T-cell (primary cell): Measurements from ENCODE around the gene EHD4. TPM values are rescaled to one million over a fixed set of nuclear protein-coding genes. Genes with fewer than 3 reads are reported as not detected.

Source experiments
- ATAC-seq, 4 experiments: fragments of 200-7000 bp in 3 of 4; fragments of 150-1000 bp in 1 of 4; cut with Tn5 transposase; replicated peaks in 1 of 4; 1 replicate in 3 of 4; 2 replicates in 1 of 4; pipeline ENCODE4 v1.10.0; 2021; ENCODE audit warnings: moderate library complexity in 3 of 4, mild to moderate bottlenecking in 2 of 4, moderate number of reproducible peaks in 1 of 4
- CTCF ChIA-PET, 2 donors: fragments of 300-600 bp; sonication (Branson Sonifier 250); formaldehyde crosslinking; loops; one replicate each; lab custom pipeline; 2022; ENCODE audit warnings: antibody characterized with exemption in 2 of 2; lab: Charles Lee
- POLR2A ChIA-PET, 2 donors: fragments of 300-600 bp; sonication (Branson Sonifier 250); formaldehyde crosslinking; loops; one replicate each; lab custom pipeline; 2022; ENCODE audit warnings: antibody characterized with exemption in 2 of 2; lab: Charles Lee
- DNase-seq, 35 experiments: peaks; one replicate each; pipeline versions ENCODE4 v3.0.0 to v3.0.0-alpha.2; 2013 to 2023
- H3K27ac ChIP-seq: one replicate; pipeline ENCODE4 v1.5.1; 2013; ENCODE audit warnings: low read length
- H3K27me3 ChIP-seq, 2 experiments: replicated peaks in 1 of 2; 1 replicate in 1 of 2; 2 replicates in 1 of 2; pipeline versions ENCODE4 v1.6.1 to v1.7.0; 2013; ENCODE audit warnings: low read length in 1 of 2, mixed read lengths in 1 of 2; ENCODE audit not compliant: control insufficient read depth in 2 of 2, insufficient read depth in 2 of 2; ENCODE audit errors: extremely low read depth in 1 of 2
- H3K36me3 ChIP-seq, 2 donors: 1 replicate in 1 of 2; 2 replicates in 1 of 2; pipeline versions ENCODE4 v1.6.1 to v1.7.0; 2013; ENCODE audit warnings: low read length in 1 of 2; ENCODE audit not compliant: control insufficient read depth in 2 of 2, insufficient read depth in 1 of 2; ENCODE audit errors: extremely low read depth in 1 of 2
- H3K4me1 ChIP-seq, 2 experiments: 1 replicate in 1 of 2; 2 replicates in 1 of 2; pipeline versions ENCODE4 v1.6.1 to v1.7.0; 2013; ENCODE audit warnings: low read length in 2 of 2, mixed read lengths in 1 of 2; ENCODE audit not compliant: insufficient read depth in 2 of 2, control insufficient read depth in 1 of 2; ENCODE audit errors: extremely low read depth in 1 of 2
- H3K4me3 ChIP-seq, 2 donors: 1 replicate in 1 of 2; 2 replicates in 1 of 2; pipeline versions ENCODE4 v1.5.1 to v1.7.0; 2013; ENCODE audit warnings: mild to moderate bottlenecking in 2 of 2, low read length in 1 of 2, moderate library complexity in 1 of 2; ENCODE audit not compliant: control insufficient read depth in 1 of 2; ENCODE audit errors: extremely low read depth in 1 of 2
- H3K9me3 ChIP-seq: 2 replicates; pipeline ENCODE4 v1.7.0; 2013
- H3K27ac Mint-ChIP-seq, 2 donors: one replicate each; pipeline ENCODE4 v1.8.0; 2020 to 2021; ENCODE audit warnings: mild to moderate bottlenecking in 2 of 2, mixed read lengths in 2 of 2
- H3K27me3 Mint-ChIP-seq, 2 donors: one replicate each; pipeline ENCODE4 v1.8.0; 2021 to 2022; ENCODE audit warnings: mixed read lengths in 2 of 2
- H3K36me3 Mint-ChIP-seq: one replicate; pipeline ENCODE4 v1.8.0; 2021; ENCODE audit warnings: mixed read lengths
- H3K4me1 Mint-ChIP-seq, 3 donors: one replicate each; pipeline ENCODE4 v1.8.0; 2020 to 2022; ENCODE audit warnings: mixed read lengths in 3 of 3, mild to moderate bottlenecking in 1 of 3
- H3K4me3 Mint-ChIP-seq, 3 donors: one replicate each; pipeline ENCODE4 v1.8.0; 2020 to 2022; ENCODE audit warnings: mild to moderate bottlenecking in 3 of 3, mixed read lengths in 3 of 3, moderate library complexity in 3 of 3
- H3K9me3 Mint-ChIP-seq, 3 donors: one replicate each; pipeline ENCODE4 v1.8.0; 2020 to 2022; ENCODE audit warnings: mixed read lengths in 3 of 3
- WGBS: methylation state at CpG from one replicate; pipeline ENCODE4 v1.1.5; 2013; ENCODE audit warnings: missing lambda C conversion rate; ENCODE audit not compliant: insufficient coverage; 5-methylcytosine and 5-hydroxymethylcytosine counted together
- total RNA-seq, 35 experiments: library from RNA in 6 of 35; stranded (reverse) in 6 of 35; fragments of 120-200 nt in 1 of 35; gene quantifications; one replicate each; pipeline versions ENCODE4 v1.2.1 to v1.2.4 and lab custom pipeline; 2013 to 2026

The EHD4 gene
- total RNA-seq, 5 donors from 2014 or later (not counting 1 experiment from before 2014, with no cell fraction given), result 11.7 to 46.8 (median 16.8) TPM

GRCh38 chr15:41930221-41930866, 42.0 kb downstream of the EHD4 start:
- no peaks in the 10 kb centered on the region for H3K9me3 ChIP-seq
- no peak overlapping the region for H3K27ac ChIP-seq

GRCh38 chr15:41928637-41929620, 43.4 kb downstream of the EHD4 start:
- ChIA-PET CTCF (no interaction called here), POLR2A (no interaction called here)
- Histone ChIP-seq H3K4me3 (no peak overlapping the region), H3K9me3 (no peaks in the 10 kb centered on the region), H3K27me3 (no peaks in the 10 kb centered on the region), H3K4me1 (peaks cover 13 to 30% of the 10 kb centered on the region in 2 experiments), H3K27ac (no peak overlapping the region), H3K36me3 (peaks cover 0 to 6% of the 10 kb centered on the region in 2 donors)
- Mint-ChIP-seq H3K27me3 (no peaks in the 10 kb centered on the region), H3K4me1 (peaks cover 24 to 50% (median 34%) of the 10 kb centered on the region in 3 donors), H3K4me3 (no peak overlapping the region), H3K9me3 (no peaks in the 10 kb centered on the region), H3K36me3 (peaks cover 5% of the 10 kb centered on the region), H3K27ac (peak overlapping the region; percentile 28 to 74)
- ATAC-seq (no peak), DNase-seq (no peak)
- WGBS, result 89% methylated on average over 7 of the region's 16 CpGs

More at GRCh38 chr15:41930221-41930866, 42.0 kb downstream of the EHD4 start:
- DNase-seq, result peak in 1 of 35 experiments; percentile 29
- H3K4me1 Mint-ChIP-seq, result peaks cover 37 to 60% (median 45%) of the 10 kb centered on the region in 3 donors
- peak overlapping the region in 1 of 2 donors; percentile 39 for H3K27ac Mint-ChIP-seq
- H3K27me3 Mint-ChIP-seq, result no peaks in the 10 kb centered on the region
- WGBS, result 88% methylated on average over 2 of the region's 8 CpGs
- POLR2A ChIA-PET, result no interaction called here
- Histone ChIP-seq H3K36me3 (peaks cover 0 to 4% of the 10 kb centered on the region in 2 donors), H3K27me3 (no peaks in the 10 kb centered on the region), H3K4me3 (no peak overlapping the region), H3K4me1 (peaks cover 25 to 44% of the 10 kb centered on the region in 2 experiments)
- H3K36me3 Mint-ChIP-seq, result no peaks in the 10 kb centered on the region
- CTCF ChIA-PET, result no interaction called here
- ATAC-seq, result no peak
- H3K9me3 Mint-ChIP-seq, result no peaks in the 10 kb centered on the region
- no peak overlapping the region for H3K4me3 Mint-ChIP-seq

GRCh38 chr15:41928100-41928499, 44.3 kb downstream of the EHD4 start:
- Histone ChIP-seq H3K27ac (no peak overlapping the region), H3K4me1 (peaks cover 10 to 22% of the 10 kb centered on the region in 2 experiments), H3K9me3 (no peaks in the 10 kb centered on the region), H3K36me3 (peaks cover 0 to 6% of the 10 kb centered on the region in 2 donors), H3K27me3 (no peaks in the 10 kb centered on the region), H3K4me3 (no peak overlapping the region)
- peaks cover 18 to 45% (median 31%) of the 10 kb centered on the region in 3 donors for H3K4me1 Mint-ChIP-seq
- H3K27me3 Mint-ChIP-seq, result no peaks in the 10 kb centered on the region
- no CpG with 5 or more reads among the region's 6 CpGs for whole genome bisulfite sequencing
- ChIA-PET CTCF (interaction anchor here in 1 of 2 donors (0.6 kb wide), 1 partner anchor 430 kb away, joined by 5 read pairs; no protein-coding TSS in a partner anchor), POLR2A (interaction anchor here in 1 of 2 donors (0.6 kb wide), 1 partner anchor 10 kb away, joined by 4 read pairs; no protein-coding TSS in a partner anchor)
- H3K27ac Mint-ChIP-seq, result peak overlapping the region in 1 of 2 donors; percentile 5
- peaks cover 8% of the 10 kb centered on the region for H3K36me3 Mint-ChIP-seq
- no peak overlapping the region for H3K4me3 Mint-ChIP-seq
- ATAC-seq (no peak), DNase-seq (no peak)
- no peaks in the 10 kb centered on the region for H3K9me3 Mint-ChIP-seq

DNA sequence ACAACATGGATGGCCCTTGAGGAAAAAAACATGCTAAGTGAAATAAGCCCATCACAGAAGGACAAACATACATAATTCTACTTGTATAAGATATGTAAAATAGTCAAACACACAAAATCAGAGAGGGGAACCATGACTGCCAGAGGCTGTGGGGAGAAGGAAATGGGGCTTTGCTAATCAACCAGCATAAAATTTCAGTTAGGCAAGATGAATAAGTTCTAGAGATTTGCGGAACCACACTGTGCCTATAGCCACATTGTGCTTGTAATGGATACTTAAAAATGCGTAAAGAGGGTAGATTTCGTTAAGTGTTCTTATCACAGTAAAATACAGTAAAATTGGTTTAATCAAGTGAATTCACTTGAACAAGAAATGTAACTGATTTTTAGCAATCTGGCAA, 44.8 kb downstream of the EHD4 start:
- Histone ChIP-seq H3K27me3 (no peaks in the 10 kb centered on the region), H3K36me3 (peaks cover 0 to 6% of the 10 kb centered on the region in 2 donors), H3K9me3 (no peaks in the 10 kb centered on the region), H3K27ac (no peak overlapping the region), H3K4me3 (no peak overlapping the region), H3K4me1 (peaks cover 10 to 19% of the 10 kb centered on the region in 2 experiments)
- DNase-seq (no peak), ATAC-seq (no peak)
- Mint-ChIP-seq H3K9me3 (no peaks in the 10 kb centered on the region), H3K4me1 (peaks cover 17 to 40% (median 25%) of the 10 kb centered on the region in 3 donors), H3K36me3 (peaks cover 8% of the 10 kb centered on the region), H3K27ac (peak overlapping the region; percentile 2 to 50), H3K27me3 (no peaks in the 10 kb centered on the region), H3K4me3 (no peak overlapping the region)
- no CpG with 5 or more reads among the region's 3 CpGs for WGBS
- ChIA-PET POLR2A (interaction anchor here in 1 of 2 donors (0.6 kb wide), 1 partner anchor 10 kb away, joined by 4 read pairs; no protein-coding TSS in a partner anchor), CTCF (interaction anchor here in 1 of 2 donors (0.6 kb wide), 1 partner anchor 429 kb away, joined by 5 read pairs; no protein-coding TSS in a partner anchor)

GRCh38 chr15:41926185-41927056, 45.9 kb downstream of the EHD4 start:
- Histone ChIP-seq H3K27ac (no peak overlapping the region), H3K4me1 (peaks cover 10 to 19% of the 10 kb centered on the region in 2 experiments), H3K4me3 (no peak overlapping the region), H3K27me3 (no peaks in the 10 kb centered on the region), H3K9me3 (no peaks in the 10 kb centered on the region), H3K36me3 (peaks cover 0 to 2% of the 10 kb centered on the region in 2 donors)
- H3K4me3 Mint-ChIP-seq, result peak overlapping the region in 1 of 3 donors; percentile 25
- peak; percentile 75 to 86 (median 82) for ATAC-seq
- WGBS, result 74% methylated on average over 9 of the region's 10 CpGs
- peaks cover 13% of the 10 kb centered on the region for H3K36me3 Mint-ChIP-seq
- DNase-seq, result peak in 1 of 35 experiments; percentile 23
- H3K27me3 Mint-ChIP-seq, result no peaks in the 10 kb centered on the region
- CTCF ChIA-PET, result no interaction called here
- POLR2A ChIA-PET, result interaction anchor here in 1 of 2 donors (0.5 kb wide), 1 partner anchor 24 kb away, joined by 3 read pairs; no protein-coding TSS in a partner anchor
- H3K27ac Mint-ChIP-seq, result peak overlapping the region; percentile 82 to 94
- H3K4me1 Mint-ChIP-seq, result peaks cover 17 to 43% (median 25%) of the 10 kb centered on the region in 3 donors
- no peaks in the 10 kb centered on the region for H3K9me3 Mint-ChIP-seq
